Measurements from ENCODE around the gene GNPAT. TPM values are rescaled to one million over a fixed set of nuclear protein-coding genes. Genes with fewer than 3 reads are reported as not detected.

The GNPAT gene
- total RNA-seq, 4 donors from 2014 or later, result 33.9 to 41.9 (median 38.8) TPM

- no peak overlapping the region for H3K4me3 ChIP-seq (replicated peaks in 1 of 3)
- TF ChIP-seq, protein P1, sequence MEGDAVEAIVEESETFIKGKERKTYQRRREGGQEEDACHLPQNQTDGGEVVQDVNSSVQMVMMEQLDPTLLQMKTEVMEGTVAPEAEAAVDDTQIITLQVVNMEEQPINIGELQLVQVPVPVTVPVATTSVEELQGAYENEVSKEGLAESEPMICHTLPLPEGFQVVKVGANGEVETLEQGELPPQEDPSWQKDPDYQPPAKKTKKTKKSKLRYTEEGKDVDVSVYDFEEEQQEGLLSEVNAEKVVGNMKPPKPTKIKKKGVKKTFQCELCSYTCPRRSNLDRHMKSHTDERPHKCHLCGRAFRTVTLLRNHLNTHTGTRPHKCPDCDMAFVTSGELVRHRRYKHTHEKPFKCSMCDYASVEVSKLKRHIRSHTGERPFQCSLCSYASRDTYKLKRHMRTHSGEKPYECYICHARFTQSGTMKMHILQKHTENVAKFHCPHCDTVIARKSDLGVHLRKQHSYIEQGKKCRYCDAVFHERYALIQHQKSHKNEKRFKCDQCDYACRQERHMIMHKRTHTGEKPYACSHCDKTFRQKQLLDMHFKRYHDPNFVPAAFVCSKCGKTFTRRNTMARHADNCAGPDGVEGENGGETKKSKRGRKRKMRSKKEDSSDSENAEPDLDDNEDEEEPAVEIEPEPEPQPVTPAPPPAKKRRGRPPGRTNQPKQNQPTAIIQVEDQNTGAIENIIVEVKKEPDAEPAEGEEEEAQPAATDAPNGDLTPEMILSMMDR (IDR thresholded peaks at IDR 0.05), result no peak
- no peak for TF ChIP-seq POLR2A (IDR thresholded peaks at IDR 0.05)
- peaks cover 37 to 40% of the 10 kb centered on the region in 2 donors for H3K36me3 ChIP-seq
- no peaks in the 10 kb centered on the region for H3K27me3 ChIP-seq
- no peaks in the 10 kb centered on the region for H3K9me3 ChIP-seq
- intact Hi-C loops (cut with DNase I), result no loop called here
- no peak overlapping the region for H3K27ac ChIP-seq
- WGBS, 2 donors, result 83 to 84% methylated on average over 3 of the region's 3 CpGs
- DNase-seq, result no peak
- H3K4me1 ChIP-seq, result no peaks in the 10 kb centered on the region
These were observed 31.2 kb downstream of the GNPAT start for GRCh38 chr1:231272173-231272572.

GRCh38 chr1:231272880-231273279 lies 31.9 kb downstream of the GNPAT start:
- 83 to 90% methylated on average over 2 of the region's 2 CpGs for WGBS, 2 donors
- Histone ChIP-seq H3K4me1 (no peaks in the 10 kb centered on the region), H3K4me3 (replicated peaks in 1 of 3) (no peak overlapping the region), H3K36me3 (peaks cover 30 to 33% of the 10 kb centered on the region in 2 donors), H3K9me3 (no peaks in the 10 kb centered on the region), H3K27me3 (no peaks in the 10 kb centered on the region), H3K27ac (no peak overlapping the region)
- intact Hi-C loops (cut with DNase I), result no loop called here
- DNase-seq, result no peak
- TF ChIP-seq, protein P1 (IDR thresholded peaks at IDR 0.05), result no peak
- no peak for TF ChIP-seq POLR2A (IDR thresholded peaks at IDR 0.05)

- no peaks in the 10 kb centered on the region for H3K4me1 ChIP-seq
- H3K27ac ChIP-seq, result no peak overlapping the region
- no peaks in the 10 kb centered on the region for H3K9me3 ChIP-seq
- no peak overlapping the region for H3K4me3 ChIP-seq (replicated peaks in 1 of 3)
- peaks cover 25 to 32% of the 10 kb centered on the region in 2 donors for H3K36me3 ChIP-seq
- no peak for DNase-seq
- H3K27me3 ChIP-seq, result no peaks in the 10 kb centered on the region
- intact Hi-C loops (cut with DNase I), result no loop called here
- 79 to 82% methylated on average over 8 of the region's 8 CpGs for WGBS, 2 donors
- TF ChIP-seq POLR2A (IDR thresholded peaks at IDR 0.05), result no peak
- TF ChIP-seq, protein P1 (IDR thresholded peaks at IDR 0.05), result no peak
These were observed 33.3 kb downstream of the GNPAT start for GRCh38 chr1:231274119-231274825.

DNA sequence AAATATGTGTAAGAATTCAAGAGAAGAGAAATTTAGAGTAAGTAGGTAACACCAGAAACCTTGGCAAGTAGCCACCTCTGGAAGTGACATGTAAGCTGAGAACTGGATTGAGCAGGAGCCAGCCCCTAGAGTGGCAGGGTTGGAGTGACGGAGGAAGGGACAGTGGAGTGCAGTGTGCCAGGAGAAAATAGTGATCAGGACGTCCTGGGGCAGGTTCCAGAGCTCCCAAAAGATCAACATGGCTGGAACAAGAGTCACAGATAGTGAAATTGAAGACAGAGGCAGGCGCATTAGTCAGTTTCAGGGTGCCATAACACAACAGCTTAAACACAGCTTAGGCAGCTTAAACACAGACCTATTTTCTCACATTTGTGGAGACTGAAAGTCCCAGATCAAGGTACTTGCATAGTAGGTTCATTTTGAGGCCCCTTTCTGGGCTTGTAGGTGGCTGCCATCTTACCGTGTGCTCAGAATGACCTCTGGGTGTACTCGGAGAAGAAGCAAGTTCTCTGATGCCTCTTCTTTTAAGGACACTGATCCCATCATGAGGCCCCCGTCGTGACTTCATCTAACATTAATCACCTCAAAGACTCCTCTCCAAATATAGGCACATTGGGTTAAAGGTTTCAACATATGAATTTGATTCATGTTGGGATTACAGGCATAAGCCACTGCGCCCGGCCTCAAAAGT lies 37.2 kb downstream of the GNPAT start:
- Histone ChIP-seq H3K9me3 (no peaks in the 10 kb centered on the region), H3K4me3 (replicated peaks in 1 of 3) (no peak overlapping the region), H3K27me3 (no peaks in the 10 kb centered on the region), H3K36me3 (peaks cover 25 to 27% of the 10 kb centered on the region in 2 donors), H3K4me1 (no peaks in the 10 kb centered on the region), H3K27ac (peak overlapping the region in 2 of 3 donors; percentile 30 to 31)
- TF ChIP-seq, protein P1 (IDR thresholded peaks at IDR 0.05), result no peak
- no peak for TF ChIP-seq POLR2A (IDR thresholded peaks at IDR 0.05)
- DNase-seq, result peak; percentile 85 to 91
- intact Hi-C loops (cut with DNase I), result no loop called here
- WGBS, 2 donors, result 80 to 84% methylated on average over 9 of the region's 9 CpGs

GRCh38 chr1:231279081-231279480 lies 38.1 kb downstream of the GNPAT start:
- Histone ChIP-seq H3K27ac (no peak overlapping the region), H3K27me3 (no peaks in the 10 kb centered on the region), H3K4me3 (replicated peaks in 1 of 3) (no peak overlapping the region), H3K36me3 (peaks cover 18 to 24% of the 10 kb centered on the region in 2 donors), H3K4me1 (no peaks in the 10 kb centered on the region), H3K9me3 (no peaks in the 10 kb centered on the region)
- intact Hi-C loops (cut with DNase I), result no loop called here
- 50 to 54% methylated on average over 1 of the region's 1 CpG for WGBS, 2 donors
- no peak for DNase-seq
- TF ChIP-seq POLR2A (IDR thresholded peaks at IDR 0.05), result no peak
- TF ChIP-seq, protein P1 (IDR thresholded peaks at IDR 0.05), result no peak
